HCT116 (cell line): ENCODE measurements around the gene MMD. TPM values are rescaled to one million over a fixed set of nuclear protein-coding genes. Genes with fewer than 3 reads are reported as not detected.

Experiments used
- ATAC-seq: fragments of 200-7000 bp; cut with Tn5 transposase; 2 replicates; pipeline ENCODE4 v1.9.1; 2020; ENCODE audit warnings: mild to moderate bottlenecking, moderate library complexity
- BruUV-seq: library from RNA; stranded (reverse); fragments of 400-500 nt; replicated peaks from 2 replicates; lab custom pipeline; 2021; lab: Mats Ljungman, UMichigan
- CTCF ChIA-PET: fragments of 300-600 bp; sonication (Branson Sonifier 250); formaldehyde crosslinking; loops from one replicate; lab custom pipeline; 2021; ENCODE audit warnings: antibody characterized with exemption; lab: Charles Lee
- POLR2A ChIA-PET: fragments of 300-600, 350-600 bp; sonication (Branson Sonifier 250); formaldehyde crosslinking; loops from one replicate; lab custom pipeline; 2021; ENCODE audit warnings: antibody characterized with exemption; lab: Charles Lee
- RAD21 ChIA-PET, 2 experiments: fragments of 300-600 bp; sonication (Branson Sonifier 250); formaldehyde crosslinking; loops; one replicate each; lab custom pipeline; 2023; ENCODE audit warnings: low total read pairs in 2 of 2; ENCODE audit not compliant: uncharacterized antibody in 2 of 2, unreplicated experiment in 2 of 2, low non-redundant PET in 1 of 2; lab: Charles Lee
- DNase-seq: peaks from one replicate; pipeline ENCODE4 v3.0.0-alpha.2; 2010; ENCODE audit warnings: low read depth, low spot score
- H2AFZ ChIP-seq: fragments of 200-600 bp; shearing (Covaris generic), sonication (generic); 2 replicates; pipeline ENCODE4 v1.6.1; 2017; ENCODE audit warnings: low read depth, mixed run types, mixed read lengths, antibody characterized with exemption, low read length; ENCODE audit not compliant: poor library complexity, severe bottlenecking
- H3K27ac ChIP-seq: 2 replicates; pipeline ENCODE4 v1.5.1; 2012; ENCODE audit warnings: low read depth, low read length
- H3K27me3 ChIP-seq: fragments of 200-600 bp; sonication (generic); 2 replicates; pipeline ENCODE4 v1.6.1; 2016; ENCODE audit warnings: mixed run types, low read length, mixed read lengths; ENCODE audit not compliant: insufficient read depth
- H3K36me3 ChIP-seq, 2 experiments: fragments of 200-500 bp in 1 of 2; fragments of 200-600 bp in 1 of 2; sonication (Bioruptor generic) in 1 of 2; sonication (generic) in 1 of 2; 2 replicates each; pipeline versions ENCODE4 v1.5.1 to v1.6.1; 2014 to 2016; ENCODE audit warnings: low read length in 2 of 2, inconsistent platforms in 1 of 2, mixed read lengths in 1 of 2, mixed run types in 1 of 2; ENCODE audit not compliant: insufficient read depth in 2 of 2, control insufficient read depth in 1 of 2
- H3K4me1 ChIP-seq, 2 experiments: fragments of 200-600 bp in 1 of 2; sonication (generic) in 1 of 2; 2 replicates each; pipeline versions ENCODE4 v1.5.1 to v1.6.1; 2012 to 2017; ENCODE audit warnings: low read length in 2 of 2, inconsistent platforms in 1 of 2, mild to moderate bottlenecking in 1 of 2, mixed read lengths in 1 of 2, mixed run types in 1 of 2, moderate library complexity in 1 of 2; ENCODE audit not compliant: insufficient read depth in 2 of 2, control insufficient read depth in 1 of 2
- H3K4me2 ChIP-seq: fragments of 200-600 bp; sonication (generic); 2 replicates; pipeline ENCODE4 v1.6.1; 2017; ENCODE audit warnings: mixed run types, low read length, mixed read lengths
- H3K4me3 ChIP-seq, 2 experiments: fragments of 200-600 bp in 1 of 2; sonication (generic) in 1 of 2; replicated peaks in 1 of 2; 2 replicates each; pipeline ENCODE4 v1.5.1; 2011 to 2016; ENCODE audit warnings: low read length in 2 of 2, control low read depth in 1 of 2, low read depth in 1 of 2, mild to moderate bottlenecking in 1 of 2, mixed read lengths in 1 of 2, mixed run types in 1 of 2
- H3K79me2 ChIP-seq: fragments of 200-600 bp; sonication (generic); 2 replicates; pipeline ENCODE4 v1.6.1; 2017; ENCODE audit warnings: mild to moderate bottlenecking, mixed run types, low read length, moderate library complexity, mixed read lengths; ENCODE audit not compliant: insufficient read depth
- H3K9ac ChIP-seq: fragments of 200-600 bp; sonication (generic); 2 replicates; pipeline ENCODE4 v1.6.1; 2016; ENCODE audit warnings: low read length, mixed read lengths
- H3K9me2 ChIP-seq: fragments of 200-600 bp; sonication (generic), shearing (Covaris generic); 2 replicates; pipeline ENCODE4 v1.6.1; 2017; ENCODE audit warnings: mixed run types, mild to moderate bottlenecking, moderate library complexity; ENCODE audit not compliant: insufficient read depth
- H3K9me3 ChIP-seq, 2 experiments: fragments of 200-500 bp in 1 of 2; fragments of 200-600 bp in 1 of 2; sonication (Bioruptor generic) in 1 of 2; sonication (generic) in 1 of 2; 2 replicates each; pipeline ENCODE4 v1.6.1; 2014 to 2017; ENCODE audit warnings: low read length in 2 of 2, mixed read lengths in 2 of 2, inconsistent platforms in 1 of 2, low read depth in 1 of 2, mild to moderate bottlenecking in 1 of 2, mixed run types in 1 of 2, moderate library complexity in 1 of 2; ENCODE audit not compliant: control insufficient read depth in 1 of 2, insufficient read depth in 1 of 2
- H4K20me1 ChIP-seq: fragments of 200-600 bp; sonication (generic), shearing (Covaris generic); 2 replicates; pipeline ENCODE4 v1.6.1; 2017; ENCODE audit warnings: mixed run types, mild to moderate bottlenecking, moderate library complexity; ENCODE audit not compliant: insufficient read depth
- CBX3 ChIP-seq: IDR thresholded peaks from 2 replicates; pipeline ENCODE4 v1.6.1; 2012; ENCODE audit warnings: low read depth
- CEBPB ChIP-seq: IDR thresholded peaks from 2 replicates; pipeline ENCODE4 v1.6.1; 2012; ENCODE audit warnings: low read depth
- EGR1 ChIP-seq: IDR thresholded peaks from 2 replicates; pipeline ENCODE4 v1.6.1; 2012; ENCODE audit warnings: low read depth
- FOSL1 ChIP-seq: IDR thresholded peaks from 2 replicates; pipeline ENCODE4 v1.6.1; 2012; ENCODE audit warnings: low read depth
- JUND ChIP-seq: IDR thresholded peaks from 2 replicates; pipeline ENCODE4 v1.6.1; 2012
- POLR2A ChIP-seq: IDR thresholded peaks from 2 replicates; pipeline ENCODE4 v1.7.0; 2011; ENCODE audit warnings: borderline replicate concordance; ENCODE audit not compliant: insufficient read depth, insufficient read length; ENCODE audit errors: extremely low read depth
- POLR2AphosphoS5 ChIP-seq: IDR thresholded peaks from 2 replicates; pipeline ENCODE4 v1.6.1; 2011; ENCODE audit warnings: mild to moderate bottlenecking, low read depth, low read length, moderate library complexity
- RAD21 ChIP-seq: IDR thresholded peaks from 2 replicates; pipeline ENCODE4 v1.6.1; 2012; ENCODE audit warnings: low read depth, mild to moderate bottlenecking
- SIN3A ChIP-seq: IDR thresholded peaks from 2 replicates; pipeline ENCODE4 v1.6.1; 2012; ENCODE audit warnings: low read depth
- SP1 ChIP-seq: IDR thresholded peaks from 2 replicates; pipeline ENCODE4 v1.6.1; 2012; ENCODE audit warnings: low read depth
- SRF ChIP-seq: IDR thresholded peaks from 2 replicates; pipeline ENCODE4 v1.6.1; 2012; ENCODE audit warnings: low read depth
- TCF7L2 ChIP-seq: IDR thresholded peaks from 2 replicates; pipeline ENCODE4 v1.7.0; 2011; ENCODE audit warnings: borderline replicate concordance, inconsistent platforms; ENCODE audit not compliant: insufficient read depth, insufficient read length; ENCODE audit errors: extremely low read depth
- intact Hi-C: fragments of 100-400 bp; cut with micrococcal nuclease; formaldehyde crosslinking; loops from 2 replicates; pipeline ENCODE4 v1.10.0; 2022
- total RNA-seq: library from RNA; stranded (reverse); gene quantifications from one replicate; pipeline ENCODE4 v1.2.1, GENCODE V29; 2021; ENCODE audit not compliant: unreplicated experiment
- TF ChIP-seq, protein P1 (sequence below): IDR thresholded peaks from 2 replicates; pipeline ENCODE4 v1.6.1; 2012
- TF ChIP-seq, protein P2 (sequence below): IDR thresholded peaks from 2 replicates; pipeline ENCODE4 v1.6.1; 2011; ENCODE audit warnings: mild to moderate bottlenecking, low read length, moderate library complexity; ENCODE audit not compliant: insufficient replicate concordance; ENCODE audit errors: extremely low read depth
- TF ChIP-seq, protein P3 (sequence below): IDR thresholded peaks from 2 replicates; pipeline ENCODE4 v1.6.1; 2012; ENCODE audit warnings: low read depth
- TF ChIP-seq, protein P4 (sequence below), 3 experiments: fragments of 200-600 bp in 1 of 3; sonication (generic) in 1 of 3; IDR thresholded peaks in 2 of 3; conservative IDR thresholded peaks in 1 of 3; 2 replicates each; pipeline ENCODE4 v1.5.1; 2012 to 2017; ENCODE audit warnings: low read depth in 2 of 3, low read length in 2 of 3, antibody characterized with exemption in 1 of 3, borderline replicate concordance in 1 of 3, control low read depth in 1 of 3, mild to moderate bottlenecking in 1 of 3, mixed read lengths in 1 of 3, mixed run types in 1 of 3, moderate library complexity in 1 of 3; ENCODE audit not compliant: insufficient read depth in 1 of 3

The MMD gene
- total RNA-seq, 1 experiment from 2014 or later = 21.3 TPM

DNA sequence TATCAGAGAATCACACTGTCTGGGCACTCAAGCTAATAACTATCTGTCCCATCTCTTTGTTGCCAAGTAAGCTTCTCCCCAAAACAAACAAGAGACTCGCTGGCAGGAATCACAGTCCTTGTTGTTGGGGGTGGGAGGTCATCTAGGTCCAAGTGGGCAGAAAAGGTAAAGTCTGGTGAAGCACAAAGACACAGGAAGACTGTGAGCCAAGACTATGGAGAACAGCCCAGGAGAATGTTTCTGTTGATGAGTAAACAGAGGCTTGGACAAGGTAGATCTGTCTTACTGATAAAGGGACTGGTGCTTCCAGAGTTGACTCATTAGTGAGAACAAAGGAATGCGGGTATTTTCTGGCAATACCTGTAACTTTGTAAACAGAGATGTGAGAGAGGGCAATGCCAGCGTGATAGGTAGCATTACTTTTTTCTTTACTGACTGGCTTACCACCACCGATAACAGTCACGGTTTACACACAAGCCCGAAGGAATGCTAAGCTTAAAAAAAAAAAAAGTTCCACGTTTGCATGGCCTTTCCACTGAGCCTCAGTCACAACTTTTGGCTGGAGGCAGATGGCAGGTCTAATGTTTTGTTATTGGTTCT, 11.5 kb upstream of the MMD start:
- H3K4me3 ChIP-seq = peak overlapping the region in 1 of 2 experiments; percentile 12; a peak in 1 of 4 replicates
- no peaks in the 10 kb centered on the region for H3K9me3 ChIP-seq
- ChIA-PET RAD21 (interaction anchor here in 1 of 2 experiments (0.9 kb wide), 1 partner anchor 12 kb away, joined by 3 read pairs; the partner anchor contains the start of gene MMD), POLR2A (interaction anchor here (1.4 kb wide), 1 partner anchor 11 kb away, joined by 5 read pairs; no protein-coding TSS in a partner anchor), CTCF (interaction anchor here (1.1 kb wide), 1 partner anchor 77 kb away, joined by 3 read pairs; no protein-coding TSS in a partner anchor)
- no peaks in the 10 kb centered on the region for H3K79me2 ChIP-seq
- intact Hi-C loops = no loop called here
- H4K20me1 ChIP-seq = no peaks in the 10 kb centered on the region
- peaks cover 12% of the 10 kb centered on the region; the same call in 1 of the 2 replicates for H3K27me3 ChIP-seq
- H3K9me2 ChIP-seq = no peaks in the 10 kb centered on the region
- ATAC-seq (peak; percentile 93), DNase-seq (peak; percentile 86)
- BruUV-seq = no TSS peak
- peak overlapping the region; percentile 9; the same call in 1 of the 2 replicates for H3K9ac ChIP-seq
- H3K4me2 ChIP-seq = peak overlapping the region; percentile 65
- peaks cover 21 to 39% of the 10 kb centered on the region in 2 experiments for H3K4me1 ChIP-seq
- H2AFZ ChIP-seq = peak overlapping the region; percentile 28
- no peaks in the 10 kb centered on the region for H3K36me3 ChIP-seq
- TF ChIP-seq CEBPB = peak; percentile 65; the same call in 1 of the 2 replicates
- peak; percentile 84 for TF ChIP-seq TCF7L2
- peak; percentile 73; the same call in 1 of the 2 replicates for TF ChIP-seq SIN3A
- TF ChIP-seq, protein P1, sequence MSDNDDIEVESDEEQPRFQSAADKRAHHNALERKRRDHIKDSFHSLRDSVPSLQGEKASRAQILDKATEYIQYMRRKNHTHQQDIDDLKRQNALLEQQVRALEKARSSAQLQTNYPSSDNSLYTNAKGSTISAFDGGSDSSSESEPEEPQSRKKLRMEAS = peak; percentile 40
- TF ChIP-seq, protein P2, sequence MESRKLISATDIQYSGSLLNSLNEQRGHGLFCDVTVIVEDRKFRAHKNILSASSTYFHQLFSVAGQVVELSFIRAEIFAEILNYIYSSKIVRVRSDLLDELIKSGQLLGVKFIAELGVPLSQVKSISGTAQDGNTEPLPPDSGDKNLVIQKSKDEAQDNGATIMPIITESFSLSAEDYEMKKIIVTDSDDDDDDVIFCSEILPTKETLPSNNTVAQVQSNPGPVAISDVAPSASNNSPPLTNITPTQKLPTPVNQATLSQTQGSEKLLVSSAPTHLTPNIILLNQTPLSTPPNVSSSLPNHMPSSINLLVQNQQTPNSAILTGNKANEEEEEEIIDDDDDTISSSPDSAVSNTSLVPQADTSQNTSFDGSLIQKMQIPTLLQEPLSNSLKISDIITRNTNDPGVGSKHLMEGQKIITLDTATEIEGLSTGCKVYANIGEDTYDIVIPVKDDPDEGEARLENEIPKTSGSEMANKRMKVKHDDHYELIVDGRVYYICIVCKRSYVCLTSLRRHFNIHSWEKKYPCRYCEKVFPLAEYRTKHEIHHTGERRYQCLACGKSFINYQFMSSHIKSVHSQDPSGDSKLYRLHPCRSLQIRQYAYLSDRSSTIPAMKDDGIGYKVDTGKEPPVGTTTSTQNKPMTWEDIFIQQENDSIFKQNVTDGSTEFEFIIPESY = no peak
- peak; percentile 82 for TF ChIP-seq FOSL1
- TF ChIP-seq, protein P3, sequence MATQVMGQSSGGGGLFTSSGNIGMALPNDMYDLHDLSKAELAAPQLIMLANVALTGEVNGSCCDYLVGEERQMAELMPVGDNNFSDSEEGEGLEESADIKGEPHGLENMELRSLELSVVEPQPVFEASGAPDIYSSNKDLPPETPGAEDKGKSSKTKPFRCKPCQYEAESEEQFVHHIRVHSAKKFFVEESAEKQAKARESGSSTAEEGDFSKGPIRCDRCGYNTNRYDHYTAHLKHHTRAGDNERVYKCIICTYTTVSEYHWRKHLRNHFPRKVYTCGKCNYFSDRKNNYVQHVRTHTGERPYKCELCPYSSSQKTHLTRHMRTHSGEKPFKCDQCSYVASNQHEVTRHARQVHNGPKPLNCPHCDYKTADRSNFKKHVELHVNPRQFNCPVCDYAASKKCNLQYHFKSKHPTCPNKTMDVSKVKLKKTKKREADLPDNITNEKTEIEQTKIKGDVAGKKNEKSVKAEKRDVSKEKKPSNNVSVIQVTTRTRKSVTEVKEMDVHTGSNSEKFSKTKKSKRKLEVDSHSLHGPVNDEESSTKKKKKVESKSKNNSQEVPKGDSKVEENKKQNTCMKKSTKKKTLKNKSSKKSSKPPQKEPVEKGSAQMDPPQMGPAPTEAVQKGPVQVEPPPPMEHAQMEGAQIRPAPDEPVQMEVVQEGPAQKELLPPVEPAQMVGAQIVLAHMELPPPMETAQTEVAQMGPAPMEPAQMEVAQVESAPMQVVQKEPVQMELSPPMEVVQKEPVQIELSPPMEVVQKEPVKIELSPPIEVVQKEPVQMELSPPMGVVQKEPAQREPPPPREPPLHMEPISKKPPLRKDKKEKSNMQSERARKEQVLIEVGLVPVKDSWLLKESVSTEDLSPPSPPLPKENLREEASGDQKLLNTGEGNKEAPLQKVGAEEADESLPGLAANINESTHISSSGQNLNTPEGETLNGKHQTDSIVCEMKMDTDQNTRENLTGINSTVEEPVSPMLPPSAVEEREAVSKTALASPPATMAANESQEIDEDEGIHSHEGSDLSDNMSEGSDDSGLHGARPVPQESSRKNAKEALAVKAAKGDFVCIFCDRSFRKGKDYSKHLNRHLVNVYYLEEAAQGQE = no peak
- TF ChIP-seq RAD21 = no peak
- no peak; the same call in 1 of the 2 replicates for TF ChIP-seq CBX3
- peak; percentile 86 for TF ChIP-seq JUND
- peak; percentile 63; the same call in 1 of the 2 replicates for TF ChIP-seq POLR2AphosphoS5
- TF ChIP-seq SP1 = peak; percentile 74
- no peak for TF ChIP-seq POLR2A
- TF ChIP-seq, protein P4, sequence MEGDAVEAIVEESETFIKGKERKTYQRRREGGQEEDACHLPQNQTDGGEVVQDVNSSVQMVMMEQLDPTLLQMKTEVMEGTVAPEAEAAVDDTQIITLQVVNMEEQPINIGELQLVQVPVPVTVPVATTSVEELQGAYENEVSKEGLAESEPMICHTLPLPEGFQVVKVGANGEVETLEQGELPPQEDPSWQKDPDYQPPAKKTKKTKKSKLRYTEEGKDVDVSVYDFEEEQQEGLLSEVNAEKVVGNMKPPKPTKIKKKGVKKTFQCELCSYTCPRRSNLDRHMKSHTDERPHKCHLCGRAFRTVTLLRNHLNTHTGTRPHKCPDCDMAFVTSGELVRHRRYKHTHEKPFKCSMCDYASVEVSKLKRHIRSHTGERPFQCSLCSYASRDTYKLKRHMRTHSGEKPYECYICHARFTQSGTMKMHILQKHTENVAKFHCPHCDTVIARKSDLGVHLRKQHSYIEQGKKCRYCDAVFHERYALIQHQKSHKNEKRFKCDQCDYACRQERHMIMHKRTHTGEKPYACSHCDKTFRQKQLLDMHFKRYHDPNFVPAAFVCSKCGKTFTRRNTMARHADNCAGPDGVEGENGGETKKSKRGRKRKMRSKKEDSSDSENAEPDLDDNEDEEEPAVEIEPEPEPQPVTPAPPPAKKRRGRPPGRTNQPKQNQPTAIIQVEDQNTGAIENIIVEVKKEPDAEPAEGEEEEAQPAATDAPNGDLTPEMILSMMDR (IDR thresholded peaks at IDR 0.05 in 2 of 3, conservative IDR thresholded peaks at IDR 0.05 in 1 of 3; ENCODE audit: borderline replicate concordance in 1 of 3, insufficient read depth in 1 of 3, low read depth in 2 of 3, low read length in 2 of 3) = no peak
- TF ChIP-seq SRF = 0 out of 2 replicates have a peak, but pooled peaks have one; percentile 61
- TF ChIP-seq EGR1 = no peak
- H3K27ac ChIP-seq = peak overlapping the region; percentile 26; the same call in 1 of the 2 replicates
